Mesenchymal stem cell (in vitro differentiated cells and primary cell): ENCODE data around the gene NRDE2.

Experiments
- DNase-seq: peaks from one replicate; pipeline ENCODE4 v3.0.0-alpha.2; 2013
- H2AFZ ChIP-seq: one replicate; pipeline ENCODE4 v1.6.1; 2013; ENCODE audit warnings: low read depth, mild to moderate bottlenecking, control low read depth, inconsistent platforms, low read length, moderate library complexity
- H2AK5ac ChIP-seq: 2 replicates; pipeline ENCODE4 v1.6.1; 2013; ENCODE audit warnings: low read length, moderate library complexity, mild to moderate bottlenecking, inconsistent platforms; ENCODE audit not compliant: severe bottlenecking
- H2BK120ac ChIP-seq: one replicate; pipeline ENCODE4 v1.6.1; 2013; ENCODE audit warnings: low read depth, mild to moderate bottlenecking, inconsistent platforms, low read length, moderate library complexity
- H2BK12ac ChIP-seq, 2 experiments: one replicate each; pipeline ENCODE4 v1.6.1; 2013; ENCODE audit warnings: inconsistent platforms in 2 of 2, low read length in 2 of 2, mild to moderate bottlenecking in 2 of 2, moderate library complexity in 2 of 2, control low read depth in 1 of 2
- H2BK15ac ChIP-seq: one replicate; pipeline ENCODE4 v1.6.1; 2013; ENCODE audit warnings: mild to moderate bottlenecking, low read depth, inconsistent platforms; ENCODE audit not compliant: poor library complexity, severe bottlenecking
- H2BK5ac ChIP-seq: 2 replicates; pipeline ENCODE4 v1.6.1; 2013; ENCODE audit warnings: low read depth, mild to moderate bottlenecking, low read length, control low read depth, inconsistent platforms; ENCODE audit not compliant: poor library complexity, severe bottlenecking
- H3K14ac ChIP-seq, 2 experiments: one replicate each; pipeline ENCODE4 v1.6.1; 2013; ENCODE audit warnings: inconsistent platforms in 2 of 2, low read length in 2 of 2, control low read depth in 1 of 2, mild to moderate bottlenecking in 1 of 2, moderate library complexity in 1 of 2
- H3K18ac ChIP-seq, 2 experiments: one replicate each; pipeline ENCODE4 v1.6.1; 2013; ENCODE audit warnings: inconsistent platforms in 2 of 2, low read length in 2 of 2, control low read depth in 1 of 2, low read depth in 1 of 2, mild to moderate bottlenecking in 1 of 2
- H3K23ac ChIP-seq, 2 experiments: one replicate each; pipeline ENCODE4 v1.6.1; 2013; ENCODE audit warnings: inconsistent platforms in 2 of 2, low read length in 2 of 2, mild to moderate bottlenecking in 2 of 2, moderate library complexity in 2 of 2, control low read depth in 1 of 2
- H3K27ac ChIP-seq: 2 replicates; pipeline ENCODE4 v1.5.1; 2013; ENCODE audit warnings: mild to moderate bottlenecking, moderate library complexity, low read length, control low read depth, inconsistent platforms; ENCODE audit not compliant: poor library complexity, severe bottlenecking
- H3K27me3 ChIP-seq, 2 experiments: 2 replicates each; pipeline versions ENCODE4 v1.6.1 to v1.7.0; 2013; ENCODE audit warnings: low read length in 2 of 2, mild to moderate bottlenecking in 2 of 2, moderate library complexity in 2 of 2, control low read depth in 1 of 2, inconsistent platforms in 1 of 2; ENCODE audit not compliant: control insufficient read depth in 1 of 2, insufficient read depth in 1 of 2
- H3K36me3 ChIP-seq, 2 experiments: 2 replicates each; pipeline versions ENCODE4 v1.6.1 to v1.7.0; 2013; ENCODE audit warnings: low read length in 2 of 2, control low read depth in 1 of 2, inconsistent platforms in 1 of 2, low read depth in 1 of 2, mild to moderate bottlenecking in 1 of 2; ENCODE audit not compliant: insufficient read depth in 2 of 2, control insufficient read depth in 1 of 2
- H3K4ac ChIP-seq, 2 experiments: one replicate each; pipeline ENCODE4 v1.6.1; 2013; ENCODE audit warnings: inconsistent platforms in 2 of 2, low read length in 2 of 2, mild to moderate bottlenecking in 2 of 2, moderate library complexity in 2 of 2, control low read depth in 1 of 2, low read depth in 1 of 2
- H3K4me1 ChIP-seq: 2 replicates; pipeline ENCODE4 v1.6.1; 2013; ENCODE audit warnings: low read depth, low read length, control low read depth; ENCODE audit not compliant: control insufficient read depth, insufficient read depth
- H3K4me2 ChIP-seq: 2 replicates; pipeline ENCODE4 v1.6.1; 2013; ENCODE audit warnings: low read length, mild to moderate bottlenecking, inconsistent platforms; ENCODE audit not compliant: poor library complexity, severe bottlenecking
- H3K4me3 ChIP-seq, 2 experiments: 2 replicates each; pipeline versions ENCODE4 v1.5.1 to v1.7.0; 2013; ENCODE audit warnings: low read length in 2 of 2, mild to moderate bottlenecking in 2 of 2, control low read depth in 1 of 2, low read depth in 1 of 2; ENCODE audit not compliant: insufficient read depth in 1 of 2
- H3K79me1 ChIP-seq: replicated peaks from 2 replicates; pipeline ENCODE4 v1.6.1; 2013; ENCODE audit warnings: mild to moderate bottlenecking, control low read depth, low read length, inconsistent platforms; ENCODE audit not compliant: poor library complexity, severe bottlenecking
- H3K9ac ChIP-seq: 2 replicates; pipeline ENCODE4 v1.7.0; 2013; ENCODE audit warnings: mild to moderate bottlenecking, low read length, moderate library complexity
- H3K9me3 ChIP-seq: 2 replicates; pipeline ENCODE4 v1.7.0; 2013; ENCODE audit warnings: mild to moderate bottlenecking, low read length; ENCODE audit not compliant: control insufficient read depth
- H4K8ac ChIP-seq: one replicate; pipeline ENCODE4 v1.6.1; 2013; ENCODE audit warnings: inconsistent platforms, mild to moderate bottlenecking, low read length, moderate library complexity
- H4K91ac ChIP-seq: one replicate; pipeline ENCODE4 v1.6.1; 2013; ENCODE audit warnings: mild to moderate bottlenecking, low read length, inconsistent platforms
- WGBS: methylation state at CpG from one replicate; pipeline ENCODE4 v1.1.7; 2013; ENCODE audit warnings: mixed read lengths; 5-methylcytosine and 5-hydroxymethylcytosine counted together

Gene NRDE2

DNA sequence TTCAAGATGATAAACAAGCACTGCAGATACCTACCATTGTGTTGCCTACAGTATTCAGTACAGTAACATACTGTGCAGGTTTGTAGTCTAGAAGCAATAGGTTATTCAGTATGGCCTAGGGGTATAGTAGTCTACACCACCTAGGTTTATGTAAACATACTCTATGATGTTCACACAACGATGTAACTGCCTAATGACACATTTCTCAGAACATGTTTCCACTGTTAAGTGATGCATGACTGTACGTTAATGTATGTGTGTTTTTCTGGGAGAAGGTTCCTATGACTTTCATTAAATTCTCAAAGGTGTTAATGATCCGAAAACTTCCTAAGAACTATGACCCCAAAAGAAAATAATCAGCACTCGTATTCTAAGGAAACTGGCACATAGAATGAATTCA, 44.2 kb upstream of the NRDE2 start:
- 83% methylated on average over 1 of the region's 4 CpGs for WGBS
- no peak overlapping the region for H3K4me3 ChIP-seq
- H3K4me1 ChIP-seq: no peaks in the 10 kb centered on the region

DNA sequence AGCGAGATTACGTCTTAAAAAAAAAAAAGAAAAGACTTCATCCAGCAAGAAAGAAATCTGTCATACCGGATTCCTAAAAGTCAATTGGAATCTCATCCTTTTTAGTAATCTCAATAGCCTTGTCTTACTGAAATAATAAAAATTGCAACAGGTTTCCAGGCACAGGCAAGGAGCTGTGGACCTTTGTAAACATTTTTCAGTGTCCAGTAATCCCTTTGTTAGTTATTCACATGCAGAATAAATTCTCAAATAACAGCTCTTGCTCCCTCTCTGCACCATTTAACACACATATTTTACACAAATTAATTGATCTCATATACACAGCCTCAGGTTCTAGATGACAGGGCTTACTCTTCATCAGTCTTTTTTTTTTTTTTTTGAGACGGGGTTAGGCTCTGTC, 43.1 kb upstream of the NRDE2 start:
- H3K18ac ChIP-seq: no peak overlapping the region
- H4K91ac ChIP-seq: no peak overlapping the region
- H2BK5ac ChIP-seq: no peak overlapping the region
- H3K36me3 ChIP-seq: no peaks in the 10 kb centered on the region
- H3K9ac ChIP-seq: no peak overlapping the region
- H2BK15ac ChIP-seq: no peak overlapping the region
- no peak overlapping the region for H2AK5ac ChIP-seq
- H3K4me1 ChIP-seq: no peaks in the 10 kb centered on the region
- WGBS: 88% methylated on average over 4 of the region's 4 CpGs
- no peak overlapping the region for H3K14ac ChIP-seq
- H2BK120ac ChIP-seq: no peak overlapping the region
- H3K9me3 ChIP-seq: no peaks in the 10 kb centered on the region
- no peak overlapping the region for H2BK12ac ChIP-seq
- H3K23ac ChIP-seq: no peak overlapping the region
- H2AFZ ChIP-seq: no peak overlapping the region
- H3K4me2 ChIP-seq: no peak overlapping the region
- no peak overlapping the region for H4K8ac ChIP-seq
- H3K4ac ChIP-seq: no peak overlapping the region
- H3K27me3 ChIP-seq: no peaks in the 10 kb centered on the region
- H3K79me1 ChIP-seq: no peaks in the 10 kb centered on the region
- no peak overlapping the region for H3K27ac ChIP-seq
- DNase-seq: no peak
- H3K4me3 ChIP-seq: no peak overlapping the region

More for the DNA sequence above, 44.2 kb upstream of the NRDE2 start:
- no peak overlapping the region for H2BK15ac ChIP-seq
- no peak overlapping the region for H3K14ac ChIP-seq
- no peak overlapping the region for H3K18ac ChIP-seq
- H3K9ac ChIP-seq: no peak overlapping the region
- no peak for DNase-seq
- no peaks in the 10 kb centered on the region for H3K27me3 ChIP-seq
- no peak overlapping the region for H4K8ac ChIP-seq
- H3K79me1 ChIP-seq: no peaks in the 10 kb centered on the region
- no peak overlapping the region for H3K27ac ChIP-seq
- no peak overlapping the region for H2BK120ac ChIP-seq
- no peak overlapping the region for H2AFZ ChIP-seq
- no peak overlapping the region for H3K23ac ChIP-seq
- no peaks in the 10 kb centered on the region for H3K9me3 ChIP-seq
- H2BK12ac ChIP-seq: no peak overlapping the region
- H3K4ac ChIP-seq: no peak overlapping the region
- no peak overlapping the region for H4K91ac ChIP-seq
- H2AK5ac ChIP-seq: no peak overlapping the region
- no peaks in the 10 kb centered on the region for H3K36me3 ChIP-seq
- no peak overlapping the region for H3K4me2 ChIP-seq
- H2BK5ac ChIP-seq: no peak overlapping the region

DNA sequence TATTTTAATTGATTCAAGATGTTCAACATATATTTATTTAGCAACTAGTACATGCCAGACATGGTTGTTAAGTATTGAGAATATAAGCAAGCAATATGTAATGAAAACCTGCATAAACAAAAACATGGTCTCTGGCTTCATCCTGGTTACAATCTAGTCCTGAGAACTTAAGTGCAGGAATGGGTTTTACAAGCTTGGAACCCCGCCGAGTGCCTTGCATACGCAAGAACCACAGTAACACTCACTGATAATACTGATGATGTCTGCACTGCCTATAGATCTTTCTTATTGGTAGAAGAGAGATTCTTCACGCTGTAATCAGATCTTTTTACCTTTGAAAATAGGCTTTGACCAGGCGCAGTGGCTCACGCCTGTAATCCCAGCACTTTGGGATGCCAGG, 42.1 kb upstream of the NRDE2 start:
- H3K27me3 ChIP-seq: no peaks in the 10 kb centered on the region
- H3K4me3 ChIP-seq: no peak overlapping the region
- H3K27ac ChIP-seq: no peak overlapping the region
- H3K9ac ChIP-seq: no peak overlapping the region
- no peak overlapping the region for H2AK5ac ChIP-seq
- H3K9me3 ChIP-seq: no peaks in the 10 kb centered on the region
- no peaks in the 10 kb centered on the region for H3K4me1 ChIP-seq
- H3K36me3 ChIP-seq: no peaks in the 10 kb centered on the region
- DNase-seq: no peak
- no peak overlapping the region for H2BK5ac ChIP-seq
- no peak overlapping the region for H3K23ac ChIP-seq
- no peaks in the 10 kb centered on the region for H3K79me1 ChIP-seq
- WGBS: 89% methylated on average over 5 of the region's 6 CpGs
- no peak overlapping the region for H2BK12ac ChIP-seq
- no peak overlapping the region for H3K14ac ChIP-seq
- H3K18ac ChIP-seq: no peak overlapping the region
- H2BK120ac ChIP-seq: no peak overlapping the region
- no peak overlapping the region for H4K8ac ChIP-seq
- no peak overlapping the region for H2AFZ ChIP-seq
- no peak overlapping the region for H2BK15ac ChIP-seq
- no peak overlapping the region for H3K4me2 ChIP-seq
- H3K4ac ChIP-seq: no peak overlapping the region
- no peak overlapping the region for H4K91ac ChIP-seq

GRCh38 chr14:90368946-90369721, 37.4 kb upstream of the NRDE2 start:
- H3K14ac ChIP-seq: no peak overlapping the region
- no peak overlapping the region for H3K23ac ChIP-seq
- no peak overlapping the region for H4K8ac ChIP-seq
- no peak overlapping the region for H2BK15ac ChIP-seq
- H2BK120ac ChIP-seq: no peak overlapping the region
- H2BK12ac ChIP-seq: no peak overlapping the region
- H3K18ac ChIP-seq: no peak overlapping the region
- no peak overlapping the region for H3K4me2 ChIP-seq
- peak overlapping the region; percentile 18 for H3K9ac ChIP-seq
- no peak overlapping the region for H3K4me3 ChIP-seq
- no peaks in the 10 kb centered on the region for H3K4me1 ChIP-seq
- H3K79me1 ChIP-seq: no peaks in the 10 kb centered on the region
- no peak overlapping the region for H2AK5ac ChIP-seq
- DNase-seq: peak; percentile 26
- peaks cover 0 to 4% of the 10 kb centered on the region in 2 experiments for H3K27me3 ChIP-seq
- H3K9me3 ChIP-seq: no peaks in the 10 kb centered on the region
- no peaks in the 10 kb centered on the region for H3K36me3 ChIP-seq
- no peak overlapping the region for H2AFZ ChIP-seq
- WGBS: 14% methylated on average over 1 of the region's 1 CpG
- no peak overlapping the region for H3K4ac ChIP-seq
- no peak overlapping the region for H3K27ac ChIP-seq
- H2BK5ac ChIP-seq: no peak overlapping the region
- no peak overlapping the region for H4K91ac ChIP-seq
